Measurements from ENCODE around the gene EML1.

EML1 gene

GRCh38 chr14:99936738-99937474 is 143.7 kb downstream of the EML1 start:
- Histone ChIP-seq H3K4me1 (ENCODE audit: control insufficient read depth, insufficient read depth, low read length) (no peaks in the 10 kb centered on the region), H3K27ac (ENCODE audit: low read length) (no peak overlapping the region), H3K9me3 (ENCODE audit: control insufficient read depth, insufficient read depth, low read length) (no peaks in the 10 kb centered on the region), H3K4me3 (ENCODE audit: low read length) (no peak overlapping the region), H3K36me3 (ENCODE audit: control insufficient read depth, insufficient read depth, low read length) (no peaks in the 10 kb centered on the region), H3K27me3 (ENCODE audit: control insufficient read depth, insufficient read depth, low read length) (no peaks in the 10 kb centered on the region)
- WGBS (ENCODE audit: insufficient coverage, insufficient read length) = no CpG with 5 or more reads among the region's 29 CpGs
- DNase-seq (ENCODE audit: low read depth, low spot score) = no peak

- no peaks in the 10 kb centered on the region for H3K36me3 ChIP-seq (ENCODE audit: control insufficient read depth, insufficient read depth, low read length)
- no peak for DNase-seq (ENCODE audit: low read depth, low spot score)
- WGBS (ENCODE audit: insufficient coverage, insufficient read length) = no CpG with 5 or more reads among the region's 14 CpGs
- no peaks in the 10 kb centered on the region for H3K9me3 ChIP-seq (ENCODE audit: control insufficient read depth, insufficient read depth, low read length)
- no peak overlapping the region for H3K27ac ChIP-seq (ENCODE audit: low read length)
- H3K4me1 ChIP-seq (ENCODE audit: control insufficient read depth, insufficient read depth, low read length) = no peaks in the 10 kb centered on the region
- no peaks in the 10 kb centered on the region for H3K27me3 ChIP-seq (ENCODE audit: control insufficient read depth, insufficient read depth, low read length)
- H3K4me3 ChIP-seq (ENCODE audit: low read length) = no peak overlapping the region
These were observed 144.4 kb downstream of the EML1 start for GRCh38 chr14:99937475-99938244.

GRCh38 chr14:99938376-99938775 is 145.2 kb downstream of the EML1 start:
- DNase-seq (ENCODE audit: low read depth, low spot score) = no peak
- Histone ChIP-seq H3K27ac (ENCODE audit: low read length) (no peak overlapping the region), H3K9me3 (ENCODE audit: control insufficient read depth, insufficient read depth, low read length) (no peaks in the 10 kb centered on the region), H3K27me3 (ENCODE audit: control insufficient read depth, insufficient read depth, low read length) (no peaks in the 10 kb centered on the region), H3K4me3 (ENCODE audit: low read length) (no peak overlapping the region), H3K4me1 (ENCODE audit: control insufficient read depth, insufficient read depth, low read length) (no peaks in the 10 kb centered on the region), H3K36me3 (ENCODE audit: control insufficient read depth, insufficient read depth, low read length) (no peaks in the 10 kb centered on the region)
- no CpG with 5 or more reads among the region's 8 CpGs for WGBS (ENCODE audit: insufficient coverage, insufficient read length)

- H3K27me3 ChIP-seq (ENCODE audit: control insufficient read depth, insufficient read depth, low read length) = no peaks in the 10 kb centered on the region
- no peak for DNase-seq (ENCODE audit: low read depth, low spot score)
- no peak overlapping the region for H3K4me3 ChIP-seq (ENCODE audit: low read length)
- no peaks in the 10 kb centered on the region for H3K9me3 ChIP-seq (ENCODE audit: control insufficient read depth, insufficient read depth, low read length)
- H3K4me1 ChIP-seq (ENCODE audit: control insufficient read depth, insufficient read depth, low read length) = no peaks in the 10 kb centered on the region
- no peaks in the 10 kb centered on the region for H3K36me3 ChIP-seq (ENCODE audit: control insufficient read depth, insufficient read depth, low read length)
- H3K27ac ChIP-seq (ENCODE audit: low read length) = no peak overlapping the region
- no CpG with 5 or more reads among the region's 15 CpGs for WGBS (ENCODE audit: insufficient coverage, insufficient read length)
These were observed 145.7 kb downstream of the EML1 start for GRCh38 chr14:99938896-99939295.

- H3K27me3 ChIP-seq (ENCODE audit: control insufficient read depth, insufficient read depth, low read length) = no peaks in the 10 kb centered on the region
- no peak overlapping the region for H3K4me3 ChIP-seq (ENCODE audit: low read length)
These were observed 146.2 kb downstream of the EML1 start for GRCh38 chr14:99939421-99939820.

GRCh38 chr14:99940064-99940463 is 146.9 kb downstream of the EML1 start:
- H3K4me3 ChIP-seq (ENCODE audit: low read length) = no peak overlapping the region
- no CpG with 5 or more reads among the region's 15 CpGs for WGBS (ENCODE audit: insufficient coverage, insufficient read length)
- no peaks in the 10 kb centered on the region for H3K4me1 ChIP-seq (ENCODE audit: control insufficient read depth, insufficient read depth, low read length)
- H3K9me3 ChIP-seq (ENCODE audit: control insufficient read depth, insufficient read depth, low read length) = no peaks in the 10 kb centered on the region
- H3K27ac ChIP-seq (ENCODE audit: low read length) = no peak overlapping the region
- H3K27me3 ChIP-seq (ENCODE audit: control insufficient read depth, insufficient read depth, low read length) = no peaks in the 10 kb centered on the region
- H3K36me3 ChIP-seq (ENCODE audit: control insufficient read depth, insufficient read depth, low read length) = no peaks in the 10 kb centered on the region
- DNase-seq (ENCODE audit: low read depth, low spot score) = no peak

More at GRCh38 chr14:99939421-99939820, 146.2 kb downstream of the EML1 start:
- WGBS (ENCODE audit: insufficient coverage, insufficient read length) = no CpG with 5 or more reads among the region's 17 CpGs
- Histone ChIP-seq H3K27ac (ENCODE audit: low read length) (no peak overlapping the region), H3K9me3 (ENCODE audit: control insufficient read depth, insufficient read depth, low read length) (no peaks in the 10 kb centered on the region), H3K4me1 (ENCODE audit: control insufficient read depth, insufficient read depth, low read length) (no peaks in the 10 kb centered on the region), H3K36me3 (ENCODE audit: control insufficient read depth, insufficient read depth, low read length) (no peaks in the 10 kb centered on the region)
- DNase-seq (ENCODE audit: low read depth, low spot score) = no peak

- no peaks in the 10 kb centered on the region for H3K9me3 ChIP-seq (ENCODE audit: control insufficient read depth, insufficient read depth, low read length)
- H3K4me1 ChIP-seq (ENCODE audit: control insufficient read depth, insufficient read depth, low read length) = no peaks in the 10 kb centered on the region
- H3K27me3 ChIP-seq (ENCODE audit: control insufficient read depth, insufficient read depth, low read length) = no peaks in the 10 kb centered on the region
- no peak for DNase-seq (ENCODE audit: low read depth, low spot score)
- WGBS (ENCODE audit: insufficient coverage, insufficient read length) = no CpG with 5 or more reads among the region's 1 CpG
- H3K27ac ChIP-seq (ENCODE audit: low read length) = no peak overlapping the region
- no peak overlapping the region for H3K4me3 ChIP-seq (ENCODE audit: low read length)
- H3K36me3 ChIP-seq (ENCODE audit: control insufficient read depth, insufficient read depth, low read length) = no peaks in the 10 kb centered on the region
These were observed 148.0 kb downstream of the EML1 start for GRCh38 chr14:99941211-99941610.

- H3K36me3 ChIP-seq (ENCODE audit: control insufficient read depth, insufficient read depth, low read length) = no peaks in the 10 kb centered on the region
- DNase-seq (ENCODE audit: low read depth, low spot score) = no peak
- no peak overlapping the region for H3K27ac ChIP-seq (ENCODE audit: low read length)
- H3K4me3 ChIP-seq (ENCODE audit: low read length) = no peak overlapping the region
- WGBS (ENCODE audit: insufficient coverage, insufficient read length) = no CpG with 5 or more reads among the region's 9 CpGs
- H3K4me1 ChIP-seq (ENCODE audit: control insufficient read depth, insufficient read depth, low read length) = no peaks in the 10 kb centered on the region
- no peaks in the 10 kb centered on the region for H3K9me3 ChIP-seq (ENCODE audit: control insufficient read depth, insufficient read depth, low read length)
- no peaks in the 10 kb centered on the region for H3K27me3 ChIP-seq (ENCODE audit: control insufficient read depth, insufficient read depth, low read length)
These were observed 150.4 kb downstream of the EML1 start for GRCh38 chr14:99943620-99944019.

- Histone ChIP-seq H3K36me3 (ENCODE audit: control insufficient read depth, insufficient read depth, low read length) (no peaks in the 10 kb centered on the region), H3K9me3 (ENCODE audit: control insufficient read depth, insufficient read depth, low read length) (no peaks in the 10 kb centered on the region), H3K27me3 (ENCODE audit: control insufficient read depth, insufficient read depth, low read length) (no peaks in the 10 kb centered on the region), H3K27ac (ENCODE audit: low read length) (no peak overlapping the region), H3K4me3 (ENCODE audit: low read length) (no peak overlapping the region), H3K4me1 (ENCODE audit: control insufficient read depth, insufficient read depth, low read length) (no peaks in the 10 kb centered on the region)
- no peak for DNase-seq (ENCODE audit: low read depth, low spot score)
- no CpG with 5 or more reads among the region's 13 CpGs for WGBS (ENCODE audit: insufficient coverage, insufficient read length)
These were observed 151.0 kb downstream of the EML1 start for GRCh38 chr14:99944241-99944651.

- H3K4me1 ChIP-seq (ENCODE audit: control insufficient read depth, insufficient read depth, low read length) = peaks cover 3% of the 10 kb centered on the region; the same call in 1 of the 2 replicates
- no CpG with 5 or more reads among the region's 17 CpGs for WGBS (ENCODE audit: insufficient coverage, insufficient read length)
- no peaks in the 10 kb centered on the region for H3K9me3 ChIP-seq (ENCODE audit: control insufficient read depth, insufficient read depth, low read length)
- H3K27ac ChIP-seq (ENCODE audit: low read length) = no peak overlapping the region
- no peaks in the 10 kb centered on the region for H3K27me3 ChIP-seq (ENCODE audit: control insufficient read depth, insufficient read depth, low read length)
- H3K4me3 ChIP-seq (ENCODE audit: low read length) = no peak overlapping the region
- H3K36me3 ChIP-seq (ENCODE audit: control insufficient read depth, insufficient read depth, low read length) = no peaks in the 10 kb centered on the region
- no peak for DNase-seq (ENCODE audit: low read depth, low spot score)
These were observed 152.8 kb downstream of the EML1 start for GRCh38 chr14:99945732-99946651.
